Osteoblast (primary cell): ENCODE data around the gene PIGBOS1. TPM values are rescaled to one million over a fixed set of nuclear protein-coding genes. Genes with fewer than 3 reads are reported as not detected.

ENCODE experiments used
- DNase-seq: peaks from one replicate; pipeline ENCODE4 v3.0.0; 2011; ENCODE audit warnings: low spot score, mixed read lengths; ENCODE audit not compliant: insufficient read length; ENCODE audit errors: missing footprints
- H2AFZ ChIP-seq: 2 replicates; pipeline ENCODE4 v1.6.0; 2011; ENCODE audit warnings: mild to moderate bottlenecking, low read length
- H3K27ac ChIP-seq: 2 replicates; pipeline ENCODE4 v1.5.1; 2011; ENCODE audit warnings: mild to moderate bottlenecking, low read depth, low read length, moderate library complexity
- H3K27me3 ChIP-seq: 2 replicates; pipeline ENCODE4 v1.6.0; 2012; ENCODE audit warnings: mild to moderate bottlenecking, control low read depth, inconsistent platforms, low read length, moderate library complexity; ENCODE audit not compliant: insufficient read depth
- H3K36me3 ChIP-seq: 2 replicates; pipeline ENCODE4 v1.5.1; 2011; ENCODE audit warnings: mild to moderate bottlenecking, low read length, control low read depth, moderate library complexity; ENCODE audit not compliant: insufficient read depth
- H3K4me1 ChIP-seq: 2 replicates; pipeline ENCODE4 v1.5.1; 2011; ENCODE audit warnings: mild to moderate bottlenecking, low read length, control low read depth, moderate library complexity; ENCODE audit not compliant: insufficient read depth
- H3K4me2 ChIP-seq: 2 replicates; pipeline ENCODE4 v1.6.0; 2011; ENCODE audit warnings: mild to moderate bottlenecking, low read length; ENCODE audit not compliant: insufficient read depth
- H3K4me3 ChIP-seq: fragments of 200-600 bp; sonication (generic); 3 replicates; pipeline ENCODE4 v1.5.1; 2012; ENCODE audit warnings: mild to moderate bottlenecking, low read length, inconsistent platforms; ENCODE audit not compliant: insufficient read depth
- H3K79me2 ChIP-seq: 2 replicates; pipeline ENCODE4 v1.6.0; 2012; ENCODE audit warnings: mild to moderate bottlenecking, low read length, control low read depth, inconsistent platforms; ENCODE audit not compliant: insufficient read depth
- H3K9me3 ChIP-seq: 2 replicates; pipeline ENCODE4 v1.5.1; 2011; ENCODE audit warnings: low read depth, low read length, control low read depth
- H4K20me1 ChIP-seq: 2 replicates; pipeline ENCODE4 v1.6.0; 2012; ENCODE audit warnings: mild to moderate bottlenecking, low read length, control low read depth; ENCODE audit not compliant: insufficient read depth
- total RNA-seq: library from RNA; depleted of rRNA; stranded (reverse); fragments of >200 nt; gene quantifications from 2 replicates; pipeline ENCODE4 v1.2.3, GENCODE V29; 2012
- TF ChIP-seq, protein P1 (sequence below): IDR thresholded peaks from 2 replicates; pipeline ENCODE4 v1.5.1; 2011; ENCODE audit warnings: mild to moderate bottlenecking, low read depth, low read length, moderate library complexity; ENCODE audit errors: extremely low read depth

Gene PIGBOS1
- total RNA-seq, 1 donor, result 10.5 TPM

DNA sequence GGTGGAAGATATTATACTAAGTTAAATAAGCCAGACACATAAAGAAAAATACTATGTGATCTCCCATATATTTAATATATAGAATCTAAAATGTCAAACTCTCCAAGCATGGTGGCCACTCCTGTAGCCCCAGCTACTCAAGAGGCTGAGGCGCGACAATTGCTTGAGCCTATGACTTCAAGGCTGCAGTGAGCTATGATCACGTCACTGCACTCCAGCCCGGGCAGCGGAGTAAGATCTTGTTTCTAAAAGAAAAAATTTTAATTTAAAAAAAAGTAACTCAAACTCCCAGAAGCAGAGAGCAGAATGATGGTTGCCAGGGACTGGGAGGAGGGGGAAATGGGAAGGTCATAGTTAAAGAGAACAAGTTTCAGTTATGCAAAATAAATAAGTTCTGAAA is 42.6 kb downstream of the PIGBOS1 start:
- no peak overlapping the region for H3K4me3 ChIP-seq
- no peaks in the 10 kb centered on the region for H3K27me3 ChIP-seq
- no peak overlapping the region for H3K4me2 ChIP-seq
- peaks cover 6% of the 10 kb centered on the region for H4K20me1 ChIP-seq
- peaks cover 13% of the 10 kb centered on the region for H3K4me1 ChIP-seq
- no peaks in the 10 kb centered on the region for H3K36me3 ChIP-seq
- peaks cover 15% of the 10 kb centered on the region for H3K79me2 ChIP-seq
- DNase-seq, result no peak
- H3K27ac ChIP-seq, result no peak overlapping the region
- TF ChIP-seq, protein P1, sequence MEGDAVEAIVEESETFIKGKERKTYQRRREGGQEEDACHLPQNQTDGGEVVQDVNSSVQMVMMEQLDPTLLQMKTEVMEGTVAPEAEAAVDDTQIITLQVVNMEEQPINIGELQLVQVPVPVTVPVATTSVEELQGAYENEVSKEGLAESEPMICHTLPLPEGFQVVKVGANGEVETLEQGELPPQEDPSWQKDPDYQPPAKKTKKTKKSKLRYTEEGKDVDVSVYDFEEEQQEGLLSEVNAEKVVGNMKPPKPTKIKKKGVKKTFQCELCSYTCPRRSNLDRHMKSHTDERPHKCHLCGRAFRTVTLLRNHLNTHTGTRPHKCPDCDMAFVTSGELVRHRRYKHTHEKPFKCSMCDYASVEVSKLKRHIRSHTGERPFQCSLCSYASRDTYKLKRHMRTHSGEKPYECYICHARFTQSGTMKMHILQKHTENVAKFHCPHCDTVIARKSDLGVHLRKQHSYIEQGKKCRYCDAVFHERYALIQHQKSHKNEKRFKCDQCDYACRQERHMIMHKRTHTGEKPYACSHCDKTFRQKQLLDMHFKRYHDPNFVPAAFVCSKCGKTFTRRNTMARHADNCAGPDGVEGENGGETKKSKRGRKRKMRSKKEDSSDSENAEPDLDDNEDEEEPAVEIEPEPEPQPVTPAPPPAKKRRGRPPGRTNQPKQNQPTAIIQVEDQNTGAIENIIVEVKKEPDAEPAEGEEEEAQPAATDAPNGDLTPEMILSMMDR, result no peak
- no peaks in the 10 kb centered on the region for H3K9me3 ChIP-seq
- H2AFZ ChIP-seq, result no peak overlapping the region

GRCh38 chr15:55270291-55270690 is 48.6 kb downstream of the PIGBOS1 start:
- Histone ChIP-seq H3K4me2 (no peak overlapping the region), H3K4me1 (peaks cover 13% of the 10 kb centered on the region), H3K36me3 (no peaks in the 10 kb centered on the region), H4K20me1 (no peaks in the 10 kb centered on the region), H3K27me3 (no peaks in the 10 kb centered on the region), H3K9me3 (no peaks in the 10 kb centered on the region), H2AFZ (no peak overlapping the region), H3K79me2 (peaks cover 2% of the 10 kb centered on the region), H3K4me3 (no peak overlapping the region), H3K27ac (no peak overlapping the region)
- DNase-seq, result no peak
- TF ChIP-seq, protein P1, result no peak

DNA sequence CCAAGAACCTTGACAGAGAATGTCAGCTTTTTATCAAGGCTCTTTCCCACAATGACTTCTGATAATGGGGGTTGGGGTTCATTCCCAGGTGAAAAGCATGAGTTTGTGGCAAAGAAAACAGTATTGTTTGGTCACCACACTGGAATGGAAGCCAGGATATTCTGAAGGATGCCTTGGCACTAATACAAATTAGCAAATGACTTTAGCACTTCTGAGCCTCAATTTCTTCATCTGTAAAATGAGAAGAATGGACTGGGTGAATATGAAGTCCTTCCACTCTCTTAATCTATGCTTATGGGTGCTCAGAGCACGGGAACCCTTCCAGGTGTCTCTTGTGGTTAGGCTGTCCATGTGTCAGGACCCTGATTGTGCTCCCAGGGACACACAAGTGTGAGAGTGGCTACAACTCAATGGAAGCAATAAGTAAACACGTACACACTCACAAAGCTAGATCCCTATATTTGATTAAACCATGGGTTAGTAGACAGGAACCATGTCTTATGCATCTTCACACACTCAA is 50.7 kb downstream of the PIGBOS1 start:
- H3K9me3 ChIP-seq, result no peaks in the 10 kb centered on the region
- H3K27ac ChIP-seq, result no peak overlapping the region
- peaks cover 13% of the 10 kb centered on the region for H3K4me1 ChIP-seq
- H4K20me1 ChIP-seq, result no peaks in the 10 kb centered on the region
- H3K79me2 ChIP-seq, result peaks cover 2% of the 10 kb centered on the region
- H3K36me3 ChIP-seq, result no peaks in the 10 kb centered on the region
- DNase-seq, result no peak
- no peak overlapping the region for H3K4me2 ChIP-seq
- TF ChIP-seq, protein P1, result no peak
- no peaks in the 10 kb centered on the region for H3K27me3 ChIP-seq
- no peak overlapping the region for H2AFZ ChIP-seq
- H3K4me3 ChIP-seq, result no peak overlapping the region

GRCh38 chr15:55267401-55268175 is 51.3 kb downstream of the PIGBOS1 start:
- peak overlapping the region; percentile 1 for H3K4me3 ChIP-seq
- no peaks in the 10 kb centered on the region for H4K20me1 ChIP-seq
- H3K4me2 ChIP-seq, result peak overlapping the region; percentile 14
- H3K79me2 ChIP-seq, result peaks cover 2% of the 10 kb centered on the region
- no peaks in the 10 kb centered on the region for H3K27me3 ChIP-seq
- H2AFZ ChIP-seq, result peak overlapping the region; percentile 11
- TF ChIP-seq, protein P1, result no peak
- peak overlapping the region; percentile 23 for H3K27ac ChIP-seq
- H3K4me1 ChIP-seq, result peaks cover 13% of the 10 kb centered on the region
- no peaks in the 10 kb centered on the region for H3K9me3 ChIP-seq
- H3K36me3 ChIP-seq, result no peaks in the 10 kb centered on the region
- no peak for DNase-seq
